ENCODE measurements around the gene SGPP1.
"Not testable (repeated sequence)": the region's sequence is repeated elsewhere in the genome, so short reads cannot be mapped to it uniquely, and the experiment has no call there.

The SGPP1 gene

DNA sequence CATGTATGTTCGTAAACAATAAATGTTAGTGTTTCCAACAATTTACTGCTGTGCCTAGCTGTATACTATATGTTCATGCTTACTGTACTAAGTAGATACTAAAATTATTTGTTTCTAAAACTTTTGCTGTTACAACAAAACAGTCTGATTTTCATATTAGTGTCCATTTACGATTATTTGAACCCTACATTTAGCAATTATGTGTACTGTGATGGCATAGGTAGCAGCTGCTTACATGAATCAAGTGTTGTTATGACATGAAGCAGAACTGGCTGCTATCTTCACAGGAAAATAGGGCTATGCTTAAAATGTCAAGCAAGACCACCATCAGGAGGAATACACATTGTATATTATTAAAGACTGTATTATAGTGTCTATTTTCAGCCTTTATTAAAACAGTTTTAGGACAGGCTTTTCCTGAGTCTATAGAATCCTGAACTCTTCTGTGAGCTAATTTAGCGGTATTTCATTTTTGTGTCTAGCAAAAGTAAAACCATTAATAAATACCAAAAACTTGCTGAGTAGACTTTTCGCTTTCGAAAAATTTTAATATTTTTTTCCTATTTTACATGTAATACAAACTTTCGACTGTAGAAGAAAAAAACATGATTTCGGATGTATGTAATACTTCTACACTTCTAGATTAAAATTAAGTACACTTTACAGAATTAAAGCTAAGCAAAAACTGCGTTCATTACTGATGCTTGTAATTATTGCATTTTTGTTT lies 85.0 kb downstream of the SGPP1 start:
- H3K4me3 ChIP-seq (ENCODE audit: low read length): peak overlapping the region; percentile 81
- no peaks in the 10 kb centered on the region for H3K27me3 ChIP-seq (ENCODE audit: control insufficient read depth, insufficient read depth, low read length)
- H3K36me3 ChIP-seq (ENCODE audit: control insufficient read depth, insufficient read depth, low read length): no peaks in the 10 kb centered on the region
- H3K4me1 ChIP-seq (ENCODE audit: control insufficient read depth, insufficient read depth, low read length): no peaks in the 10 kb centered on the region
- no peaks in the 10 kb centered on the region for H3K9me3 ChIP-seq (ENCODE audit: control insufficient read depth, low read length)
- peak overlapping the region; percentile 80 for H3K9ac ChIP-seq (ENCODE audit: low read length)

DNA sequence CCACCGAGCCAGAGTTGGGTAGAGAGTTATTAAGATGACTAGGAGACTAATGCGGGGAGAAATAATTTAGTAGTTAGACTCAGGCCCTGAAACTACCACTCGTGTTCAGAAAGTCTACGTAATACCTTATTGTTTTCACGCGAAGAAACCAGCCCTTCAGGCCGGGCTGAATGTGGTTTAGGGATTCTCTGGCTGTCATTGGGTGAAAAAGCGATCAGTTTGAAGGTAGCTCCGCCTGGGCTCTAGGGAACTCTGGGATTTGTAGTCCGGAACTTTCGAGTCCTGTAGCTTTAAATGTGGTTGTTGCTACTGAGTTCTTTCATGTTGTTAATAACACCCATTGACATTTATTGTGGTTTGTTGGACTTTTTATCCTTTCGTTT lies 85.6 kb downstream of the SGPP1 start:
- no peaks in the 10 kb centered on the region for H3K36me3 ChIP-seq (ENCODE audit: control insufficient read depth, insufficient read depth, low read length)
- H3K27me3 ChIP-seq (ENCODE audit: control insufficient read depth, insufficient read depth, low read length): no peaks in the 10 kb centered on the region
- no peaks in the 10 kb centered on the region for H3K9me3 ChIP-seq (ENCODE audit: control insufficient read depth, low read length)
- peak overlapping the region; percentile 80 for H3K9ac ChIP-seq (ENCODE audit: low read length)
- H3K4me3 ChIP-seq (ENCODE audit: low read length): peak overlapping the region; percentile 81
- H3K4me1 ChIP-seq (ENCODE audit: control insufficient read depth, insufficient read depth, low read length): no peaks in the 10 kb centered on the region

GRCh38 chr14:63641473-63642228 lies 86.2 kb downstream of the SGPP1 start, which contains the start of gene WDR89:
Gene WDR89 (minus strand): TSS chr14:63641871. CDS start chr14:63599942, 41,929 bp downstream.
- H3K4me3 ChIP-seq (ENCODE audit: low read length): peak within 1 kb of the TSS; percentile 81
- peak within 1 kb of the TSS; percentile 80 for H3K9ac ChIP-seq (ENCODE audit: low read length)
- H3K27me3 ChIP-seq (ENCODE audit: control insufficient read depth, insufficient read depth, low read length): no peaks in the 10 kb centered on the region
- no peaks in the 10 kb centered on the region for H3K9me3 ChIP-seq (ENCODE audit: control insufficient read depth, low read length)
- H3K4me1 ChIP-seq (ENCODE audit: control insufficient read depth, insufficient read depth, low read length): no peaks in the 10 kb centered on the region
- H3K36me3 ChIP-seq (ENCODE audit: control insufficient read depth, insufficient read depth, low read length): no peaks in the 10 kb centered on the region

DNA sequence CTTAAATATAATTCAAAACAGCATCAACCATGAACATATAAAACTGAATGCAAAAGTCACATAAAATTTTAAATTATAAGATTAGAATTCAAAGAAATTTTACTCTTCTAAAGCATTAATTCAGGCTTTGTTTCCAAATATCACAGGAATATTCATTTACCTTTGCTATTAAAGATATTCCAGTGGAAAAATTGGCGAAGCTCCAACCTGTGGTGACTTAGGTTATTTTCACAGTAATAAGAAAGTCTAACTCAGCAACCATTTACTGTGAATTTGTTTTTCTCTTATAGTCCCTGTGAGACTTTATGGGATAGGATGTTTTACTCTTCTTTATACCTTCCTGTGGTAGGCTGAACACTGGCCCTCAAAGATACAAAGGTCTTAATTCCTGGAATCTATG lies 89.4 kb downstream of the SGPP1 start:
- Histone ChIP-seq H3K9me3 (ENCODE audit: control insufficient read depth, low read length) (no peaks in the 10 kb centered on the region), H3K27me3 (ENCODE audit: control insufficient read depth, insufficient read depth, low read length) (no peaks in the 10 kb centered on the region), H3K4me3 (ENCODE audit: low read length) (no peak overlapping the region), H3K9ac (ENCODE audit: low read length) (no peak overlapping the region), H3K4me1 (ENCODE audit: control insufficient read depth, insufficient read depth, low read length) (no peaks in the 10 kb centered on the region), H3K36me3 (ENCODE audit: control insufficient read depth, insufficient read depth, low read length) (no peaks in the 10 kb centered on the region)

GRCh38 chr14:63636094-63636635 lies 91.7 kb downstream of the SGPP1 start:
- not testable (repeated sequence) for H3K9ac ChIP-seq (ENCODE audit: low read length); H3K27me3 ChIP-seq (ENCODE audit: control insufficient read depth, insufficient read depth, low read length); H3K36me3 ChIP-seq (ENCODE audit: control insufficient read depth, insufficient read depth, low read length); H3K4me1 ChIP-seq (ENCODE audit: control insufficient read depth, insufficient read depth, low read length); H3K4me3 ChIP-seq (ENCODE audit: low read length); H3K9me3 ChIP-seq (ENCODE audit: control insufficient read depth, low read length)
